ENCODE results near the gene HK1.

DNA sequence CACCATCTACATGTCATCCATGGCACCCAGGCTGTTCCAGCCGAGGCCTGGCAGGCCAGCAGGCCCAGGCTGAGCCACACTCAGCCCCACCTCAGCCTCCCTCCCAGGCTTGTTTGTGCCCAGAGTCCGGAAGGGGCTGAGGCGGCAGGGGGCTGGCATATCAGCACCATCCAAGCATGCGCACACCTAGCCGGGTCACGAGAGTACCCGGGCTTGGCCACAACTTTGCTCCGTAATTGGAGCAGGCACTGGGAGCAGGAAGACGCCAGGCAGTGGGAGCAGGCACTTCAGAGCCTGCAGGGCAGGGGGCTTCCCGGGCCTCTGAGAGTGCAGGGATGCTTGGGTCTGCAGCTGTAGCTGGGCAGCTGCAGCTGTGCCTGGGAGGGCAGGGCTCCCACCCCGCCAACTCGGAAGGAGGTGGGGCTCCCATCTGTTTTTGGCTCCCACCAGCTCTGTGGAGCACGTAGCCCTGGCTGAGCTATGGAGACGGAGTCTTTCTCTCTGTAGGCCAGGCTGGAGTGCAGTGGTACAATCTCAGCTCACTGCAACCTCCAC lies 157.7 kb downstream of the HK1 start:
- TF ChIP-seq, protein P1, sequence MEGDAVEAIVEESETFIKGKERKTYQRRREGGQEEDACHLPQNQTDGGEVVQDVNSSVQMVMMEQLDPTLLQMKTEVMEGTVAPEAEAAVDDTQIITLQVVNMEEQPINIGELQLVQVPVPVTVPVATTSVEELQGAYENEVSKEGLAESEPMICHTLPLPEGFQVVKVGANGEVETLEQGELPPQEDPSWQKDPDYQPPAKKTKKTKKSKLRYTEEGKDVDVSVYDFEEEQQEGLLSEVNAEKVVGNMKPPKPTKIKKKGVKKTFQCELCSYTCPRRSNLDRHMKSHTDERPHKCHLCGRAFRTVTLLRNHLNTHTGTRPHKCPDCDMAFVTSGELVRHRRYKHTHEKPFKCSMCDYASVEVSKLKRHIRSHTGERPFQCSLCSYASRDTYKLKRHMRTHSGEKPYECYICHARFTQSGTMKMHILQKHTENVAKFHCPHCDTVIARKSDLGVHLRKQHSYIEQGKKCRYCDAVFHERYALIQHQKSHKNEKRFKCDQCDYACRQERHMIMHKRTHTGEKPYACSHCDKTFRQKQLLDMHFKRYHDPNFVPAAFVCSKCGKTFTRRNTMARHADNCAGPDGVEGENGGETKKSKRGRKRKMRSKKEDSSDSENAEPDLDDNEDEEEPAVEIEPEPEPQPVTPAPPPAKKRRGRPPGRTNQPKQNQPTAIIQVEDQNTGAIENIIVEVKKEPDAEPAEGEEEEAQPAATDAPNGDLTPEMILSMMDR (IDR thresholded peaks at IDR 0.05; ENCODE audit: borderline replicate concordance, extremely low read depth, low read length, poor library complexity, severe bottlenecking), result no peak
- TF ChIP-seq EZH2 (IDR thresholded peaks at IDR 0.05; ENCODE audit: borderline replicate concordance, low read depth, low read length, severe bottlenecking), result no peak
